ENCODE data around the gene ZNF511. TPM values are rescaled to one million over a fixed set of nuclear protein-coding genes. Genes with fewer than 3 reads are reported as not detected.

Gene ZNF511
- total and polyA plus RNA-seq, 9 of the 15 experiments (the other 6 are each of a cell fraction or from before 2014, with no cell fraction given): 0.61 to 69.3 (median 40.1) TPM

DNA sequence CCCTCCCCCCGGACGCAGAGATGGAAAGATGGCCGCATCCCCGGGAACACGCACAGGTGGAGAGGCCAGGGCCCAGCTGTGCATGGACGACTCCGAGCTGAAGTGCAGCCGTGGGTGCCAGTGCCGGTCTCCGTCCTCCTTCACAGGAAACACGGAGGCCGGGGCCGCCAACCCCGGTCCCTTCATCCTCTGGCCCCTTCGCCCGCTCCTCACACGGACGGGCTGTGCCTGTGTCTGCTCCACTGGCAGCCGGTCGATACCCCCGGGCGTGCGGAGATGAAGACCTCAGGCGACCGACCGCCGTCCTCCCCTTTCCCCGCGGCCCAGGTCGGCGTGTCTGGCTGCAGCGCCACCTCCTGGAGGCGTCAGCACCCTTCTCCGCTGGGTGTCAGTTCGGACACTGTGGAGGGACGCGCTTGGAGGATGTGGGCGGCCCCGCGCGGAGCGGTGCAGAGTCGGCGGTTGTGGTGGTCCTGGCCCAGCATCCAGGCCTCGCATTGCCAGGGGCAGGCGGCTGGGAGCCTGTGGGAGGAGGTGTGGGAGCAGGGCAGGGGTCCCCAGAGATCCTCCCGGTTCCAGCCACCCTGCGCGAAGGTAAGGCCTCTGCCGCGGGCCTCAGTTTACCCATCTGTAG lies 9.9 kb downstream of the ZNF511 start (continued):
- TF ChIP-seq HDAC3 (IDR thresholded peaks at IDR 0.05; ENCODE audit: borderline replicate concordance, partially characterized antibody) (no peak), PHB2 (IDR thresholded peaks at IDR 0.05; ENCODE audit: low read depth) (no peak), EP400 (IDR thresholded peaks at IDR 0.05) (no peak), PCBP2 (IDR thresholded peaks at IDR 0.05; ENCODE audit: low read depth, low read length, poor library complexity, severe bottlenecking) (no peak), ZFPM2 (CRISPR knock-in tag; IDR thresholded peaks at IDR 0.05) (no peak), ZNF274 (IDR thresholded peaks at IDR 0.05; ENCODE audit: borderline replicate concordance, low read depth, low read length) (no peak), ZNF354B (CRISPR knock-in tag; IDR thresholded peaks at IDR 0.05) (no peak), KLF13 (tag; IDR thresholded peaks at IDR 0.05; ENCODE audit: borderline replicate concordance, low read depth) (no peak)
- TF ChIP-seq, protein P1, sequence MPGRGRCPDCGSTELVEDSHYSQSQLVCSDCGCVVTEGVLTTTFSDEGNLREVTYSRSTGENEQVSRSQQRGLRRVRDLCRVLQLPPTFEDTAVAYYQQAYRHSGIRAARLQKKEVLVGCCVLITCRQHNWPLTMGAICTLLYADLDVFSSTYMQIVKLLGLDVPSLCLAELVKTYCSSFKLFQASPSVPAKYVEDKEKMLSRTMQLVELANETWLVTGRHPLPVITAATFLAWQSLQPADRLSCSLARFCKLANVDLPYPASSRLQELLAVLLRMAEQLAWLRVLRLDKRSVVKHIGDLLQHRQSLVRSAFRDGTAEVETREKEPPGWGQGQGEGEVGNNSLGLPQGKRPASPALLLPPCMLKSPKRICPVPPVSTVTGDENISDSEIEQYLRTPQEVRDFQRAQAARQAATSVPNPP (IDR thresholded peaks at IDR 0.05; ENCODE audit: borderline replicate concordance, insufficient read depth, insufficient read length): no peak
- TF ChIP-seq, protein P2, sequence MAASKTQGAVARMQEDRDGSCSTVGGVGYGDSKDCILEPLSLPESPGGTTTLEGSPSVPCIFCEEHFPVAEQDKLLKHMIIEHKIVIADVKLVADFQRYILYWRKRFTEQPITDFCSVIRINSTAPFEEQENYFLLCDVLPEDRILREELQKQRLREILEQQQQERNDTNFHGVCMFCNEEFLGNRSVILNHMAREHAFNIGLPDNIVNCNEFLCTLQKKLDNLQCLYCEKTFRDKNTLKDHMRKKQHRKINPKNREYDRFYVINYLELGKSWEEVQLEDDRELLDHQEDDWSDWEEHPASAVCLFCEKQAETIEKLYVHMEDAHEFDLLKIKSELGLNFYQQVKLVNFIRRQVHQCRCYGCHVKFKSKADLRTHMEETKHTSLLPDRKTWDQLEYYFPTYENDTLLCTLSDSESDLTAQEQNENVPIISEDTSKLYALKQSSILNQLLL (CRISPR knock-in tag; IDR thresholded peaks at IDR 0.05; ENCODE audit: borderline replicate concordance): no peak
- TF ChIP-seq, protein P3, sequence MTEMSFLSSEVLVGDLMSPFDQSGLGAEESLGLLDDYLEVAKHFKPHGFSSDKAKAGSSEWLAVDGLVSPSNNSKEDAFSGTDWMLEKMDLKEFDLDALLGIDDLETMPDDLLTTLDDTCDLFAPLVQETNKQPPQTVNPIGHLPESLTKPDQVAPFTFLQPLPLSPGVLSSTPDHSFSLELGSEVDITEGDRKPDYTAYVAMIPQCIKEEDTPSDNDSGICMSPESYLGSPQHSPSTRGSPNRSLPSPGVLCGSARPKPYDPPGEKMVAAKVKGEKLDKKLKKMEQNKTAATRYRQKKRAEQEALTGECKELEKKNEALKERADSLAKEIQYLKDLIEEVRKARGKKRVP (CRISPR knock-in tag; IDR thresholded peaks at IDR 0.05): no peak
- TF ChIP-seq, protein P4, sequence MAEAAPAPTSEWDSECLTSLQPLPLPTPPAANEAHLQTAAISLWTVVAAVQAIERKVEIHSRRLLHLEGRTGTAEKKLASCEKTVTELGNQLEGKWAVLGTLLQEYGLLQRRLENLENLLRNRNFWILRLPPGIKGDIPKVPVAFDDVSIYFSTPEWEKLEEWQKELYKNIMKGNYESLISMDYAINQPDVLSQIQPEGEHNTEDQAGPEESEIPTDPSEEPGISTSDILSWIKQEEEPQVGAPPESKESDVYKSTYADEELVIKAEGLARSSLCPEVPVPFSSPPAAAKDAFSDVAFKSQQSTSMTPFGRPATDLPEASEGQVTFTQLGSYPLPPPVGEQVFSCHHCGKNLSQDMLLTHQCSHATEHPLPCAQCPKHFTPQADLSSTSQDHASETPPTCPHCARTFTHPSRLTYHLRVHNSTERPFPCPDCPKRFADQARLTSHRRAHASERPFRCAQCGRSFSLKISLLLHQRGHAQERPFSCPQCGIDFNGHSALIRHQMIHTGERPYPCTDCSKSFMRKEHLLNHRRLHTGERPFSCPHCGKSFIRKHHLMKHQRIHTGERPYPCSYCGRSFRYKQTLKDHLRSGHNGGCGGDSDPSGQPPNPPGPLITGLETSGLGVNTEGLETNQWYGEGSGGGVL (CRISPR knock-in tag; IDR thresholded peaks at IDR 0.05): no peak
- TF ChIP-seq, protein P5, sequence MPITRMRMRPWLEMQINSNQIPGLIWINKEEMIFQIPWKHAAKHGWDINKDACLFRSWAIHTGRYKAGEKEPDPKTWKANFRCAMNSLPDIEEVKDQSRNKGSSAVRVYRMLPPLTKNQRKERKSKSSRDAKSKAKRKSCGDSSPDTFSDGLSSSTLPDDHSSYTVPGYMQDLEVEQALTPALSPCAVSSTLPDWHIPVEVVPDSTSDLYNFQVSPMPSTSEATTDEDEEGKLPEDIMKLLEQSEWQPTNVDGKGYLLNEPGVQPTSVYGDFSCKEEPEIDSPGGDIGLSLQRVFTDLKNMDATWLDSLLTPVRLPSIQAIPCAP (CRISPR knock-in tag; IDR thresholded peaks at IDR 0.05; ENCODE audit: borderline replicate concordance): no peak
- TF ChIP-seq, protein P6, sequence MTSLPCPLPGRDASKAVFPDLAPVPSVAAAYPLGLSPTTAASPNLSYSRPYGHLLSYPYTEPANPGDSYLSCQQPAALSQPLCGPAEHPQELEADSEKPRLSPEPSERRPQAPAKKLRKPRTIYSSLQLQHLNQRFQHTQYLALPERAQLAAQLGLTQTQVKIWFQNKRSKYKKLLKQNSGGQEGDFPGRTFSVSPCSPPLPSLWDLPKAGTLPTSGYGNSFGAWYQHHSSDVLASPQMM (CRISPR knock-in tag; IDR thresholded peaks at IDR 0.05): no peak

All from K562 (cell line).